Stimulated activated naive CD4-positive, alpha-beta T cell treated with Interleukin-2 at 50 U/mL for 16 hours (primary cell): Measurements from ENCODE around the gene MRPS5.

Source experiments
- DNase-seq: peaks from one replicate; lab custom pipeline; 2025; lab: John Stamatoyannopoulos, UW

The MRPS5 gene

GRCh38 chr2:95060446-95061118, 61.0 kb downstream of the MRPS5 start:
- no peak for DNase-seq

- no peak for DNase-seq
These were observed 61.8 kb downstream of the MRPS5 start for GRCh38 chr2:95059656-95060370.

DNA sequence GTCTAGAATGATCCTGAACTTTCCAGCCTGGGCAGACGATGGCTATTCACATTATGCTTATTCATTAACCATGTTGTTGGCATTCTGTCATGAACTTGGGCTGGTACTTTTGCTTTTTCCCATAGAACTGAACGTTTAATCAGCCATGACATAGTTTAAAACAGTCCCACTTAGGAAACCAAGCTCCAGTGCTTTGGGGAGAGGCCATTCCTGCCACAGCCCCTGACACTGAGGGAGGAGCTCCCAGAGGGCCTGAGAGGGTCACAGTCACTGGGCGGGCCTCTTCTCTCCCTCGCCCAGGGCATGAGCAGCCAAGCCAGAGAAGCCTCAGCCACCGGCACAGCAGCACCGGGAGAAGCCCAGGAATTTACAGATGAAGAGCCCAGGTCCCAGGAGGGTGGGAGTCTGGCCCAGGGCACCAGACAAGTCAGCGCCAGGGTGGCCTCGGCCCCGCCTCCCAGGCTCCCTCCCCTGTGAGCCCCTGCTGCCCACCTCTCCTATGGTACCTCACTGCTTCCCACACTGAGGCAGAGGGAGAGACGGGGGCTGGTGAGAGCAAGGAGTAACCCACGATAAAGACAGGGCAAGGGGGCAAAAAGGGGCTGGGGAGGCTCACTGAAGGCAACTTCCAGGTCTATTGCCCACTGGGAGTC, 62.5 kb downstream of the MRPS5 start:
- DNase-seq, result no peak

DNA sequence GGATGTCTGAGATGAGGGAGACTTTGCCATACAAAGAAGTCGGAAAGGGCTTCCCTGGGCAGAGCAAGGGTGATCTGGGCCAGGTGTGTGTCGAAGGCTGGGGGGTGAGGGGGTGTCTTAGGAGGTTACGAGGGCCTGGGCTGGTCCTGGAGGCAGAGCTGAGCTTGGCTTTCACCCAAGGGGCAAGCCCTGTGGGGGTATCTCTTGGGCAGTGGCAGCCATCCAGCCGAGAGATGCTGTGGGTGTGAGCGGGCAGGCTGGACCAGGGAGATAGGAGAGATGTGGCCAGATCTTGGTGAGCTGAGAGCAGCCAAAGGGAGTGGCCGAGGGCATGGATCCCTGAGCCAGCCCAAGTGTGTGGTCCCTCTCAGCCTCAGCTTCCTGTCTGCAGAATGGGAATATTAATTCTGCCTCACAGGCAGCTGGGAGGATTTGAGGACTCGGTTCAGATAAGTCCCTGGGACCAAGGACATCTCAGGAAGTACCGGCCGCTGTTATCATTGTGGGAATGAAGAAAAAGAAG, 63.1 kb downstream of the MRPS5 start:
- DNase-seq, result no peak

DNA sequence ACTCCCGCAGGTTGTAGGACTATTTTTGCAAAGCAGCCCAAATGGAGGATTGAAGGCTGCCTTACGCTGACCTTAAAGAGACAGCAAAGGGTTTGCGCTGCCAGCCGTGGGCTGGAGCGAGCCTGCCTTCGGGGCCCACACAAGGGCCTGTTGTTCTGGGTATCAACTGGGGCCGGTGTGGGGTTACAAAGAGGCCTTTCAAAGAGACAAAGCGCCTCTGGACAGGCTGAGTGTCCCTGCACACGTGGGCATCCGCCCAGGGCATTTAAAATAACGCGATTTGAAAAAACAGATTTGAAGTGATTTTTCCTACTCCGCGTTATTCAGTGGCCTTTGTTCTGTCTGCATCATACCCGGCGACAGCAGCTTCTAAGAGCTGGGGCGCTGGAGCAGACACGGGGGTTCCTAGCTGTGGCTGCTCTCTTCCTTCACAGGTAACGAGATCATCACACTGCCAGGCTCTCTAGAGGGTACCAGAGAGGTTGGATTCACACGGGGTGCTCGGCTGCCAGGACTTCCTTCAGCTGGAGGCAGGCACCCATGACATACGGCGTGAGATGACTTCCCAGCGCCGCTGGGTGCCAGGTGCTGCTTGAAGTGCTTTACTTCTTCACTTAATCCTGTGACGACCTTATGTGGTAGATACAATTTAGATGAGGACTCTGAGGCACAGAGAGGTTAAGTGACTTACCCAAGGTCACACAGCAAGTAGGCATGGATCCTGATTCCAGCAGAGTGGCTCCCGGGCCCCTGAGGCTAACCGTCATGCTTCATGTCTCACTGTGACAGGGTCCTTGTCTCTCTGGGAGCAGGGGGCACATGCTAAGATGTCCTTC, 63.9 kb downstream of the MRPS5 start:
- no peak for DNase-seq

DNA sequence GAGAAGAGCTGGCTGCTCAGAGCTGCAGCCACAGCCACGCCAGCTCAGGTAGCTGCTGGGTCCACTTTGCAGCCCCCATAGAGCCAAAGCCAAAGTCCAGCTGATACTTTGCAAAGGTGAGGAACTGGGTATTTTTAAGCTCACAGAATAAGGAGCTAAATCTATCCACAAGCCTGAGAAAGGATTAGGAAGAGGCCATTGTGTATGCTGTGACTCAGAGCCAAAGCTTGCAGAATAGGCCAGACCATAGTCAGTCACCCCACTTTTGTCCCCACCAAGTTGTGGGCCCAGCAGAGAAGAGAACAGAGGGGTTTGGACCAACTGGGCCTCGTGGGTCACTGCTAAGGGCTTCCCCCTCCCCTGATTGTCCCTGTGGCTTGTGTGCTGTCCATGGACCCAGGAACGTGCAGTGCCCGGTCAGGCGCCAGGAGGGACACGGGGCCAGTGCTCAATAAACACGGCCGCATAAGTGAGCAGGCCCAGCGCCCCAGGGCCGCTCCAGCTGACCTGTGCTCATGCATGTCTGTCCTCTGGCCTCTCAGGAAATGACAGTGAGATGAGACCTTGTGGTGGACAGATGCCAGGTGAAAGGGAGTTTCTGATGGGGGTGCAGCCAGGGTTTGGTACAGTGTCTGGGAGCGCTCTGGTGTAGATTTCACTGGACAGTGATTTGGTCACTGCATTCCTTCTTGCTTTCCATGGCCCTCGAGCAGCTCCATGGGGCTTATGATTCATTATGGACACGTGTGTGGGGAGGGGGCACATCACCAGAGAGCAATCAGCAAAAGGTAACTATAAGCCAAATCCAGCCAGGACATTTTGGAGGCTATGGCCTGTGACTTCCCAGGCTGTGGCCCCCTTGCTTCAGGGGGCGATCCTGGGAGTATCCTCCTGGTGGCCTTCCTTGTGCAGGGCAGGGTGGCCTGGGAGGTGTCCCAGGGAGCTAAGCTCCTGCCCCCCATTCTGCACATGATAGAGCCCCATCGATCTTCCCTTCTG, 64.8 kb downstream of the MRPS5 start:
- no peak for DNase-seq

DNA sequence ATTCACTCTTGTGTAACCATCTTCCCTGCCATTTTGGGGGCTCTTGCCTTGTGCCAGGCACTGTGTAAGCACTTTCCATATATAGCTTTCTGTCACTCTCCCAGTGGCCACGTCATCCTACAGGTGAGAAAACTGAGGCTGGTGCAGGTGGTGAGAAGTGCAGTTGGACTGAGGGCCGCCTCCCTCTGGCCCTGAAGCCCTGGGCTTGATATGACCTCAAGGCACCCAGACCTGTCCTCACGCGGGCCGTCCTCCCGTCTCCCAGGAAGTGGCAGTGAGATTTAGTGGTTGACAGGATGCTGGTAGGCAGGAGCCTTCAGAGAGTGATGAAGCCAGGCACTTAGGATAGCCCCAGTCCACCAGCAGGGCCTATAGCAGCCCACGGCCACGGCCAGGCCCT, 65.6 kb downstream of the MRPS5 start:
- no peak for DNase-seq

- DNase-seq, result no peak
These were observed 66.3 kb downstream of the MRPS5 start for GRCh38 chr2:95055262-95055661.

- no peak for DNase-seq
These were observed 67.6 kb downstream of the MRPS5 start for GRCh38 chr2:95054016-95054415.

GRCh38 chr2:95053543-95053942, 68.1 kb downstream of the MRPS5 start:
- DNase-seq, result no peak

DNA sequence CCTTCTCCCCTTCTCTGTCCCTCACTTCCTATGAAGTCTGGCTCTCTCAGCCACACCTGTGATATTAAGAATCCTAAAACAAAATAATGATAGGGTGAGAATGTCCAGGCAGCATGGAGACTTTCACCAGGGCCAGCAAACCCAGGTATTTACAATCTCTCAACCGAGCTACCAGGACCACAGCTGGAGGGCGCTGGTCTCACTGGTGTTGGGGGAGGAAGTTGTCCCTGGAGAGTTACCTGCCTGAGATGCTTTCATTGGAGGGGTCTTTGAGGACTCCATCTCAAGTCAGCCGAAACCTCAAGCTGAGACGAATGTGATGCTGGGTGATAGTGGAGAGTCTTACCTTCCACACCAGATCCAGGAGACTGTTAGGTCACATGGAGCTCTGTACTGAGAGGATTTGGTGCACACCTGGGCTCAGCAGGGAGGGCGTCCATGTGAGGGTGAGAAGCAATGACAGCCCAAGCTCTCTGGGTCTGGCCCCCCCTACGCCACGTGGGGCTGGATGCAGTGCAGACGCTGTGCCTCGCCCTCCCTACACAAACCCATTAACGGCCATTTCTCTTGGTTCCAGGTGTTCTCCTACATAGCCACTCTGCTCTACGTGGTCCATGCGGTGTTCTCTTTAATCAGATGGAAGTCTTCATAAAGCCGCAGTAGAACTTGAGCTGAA, 68.7 kb downstream of the MRPS5 start:
- no peak for DNase-seq

DNA sequence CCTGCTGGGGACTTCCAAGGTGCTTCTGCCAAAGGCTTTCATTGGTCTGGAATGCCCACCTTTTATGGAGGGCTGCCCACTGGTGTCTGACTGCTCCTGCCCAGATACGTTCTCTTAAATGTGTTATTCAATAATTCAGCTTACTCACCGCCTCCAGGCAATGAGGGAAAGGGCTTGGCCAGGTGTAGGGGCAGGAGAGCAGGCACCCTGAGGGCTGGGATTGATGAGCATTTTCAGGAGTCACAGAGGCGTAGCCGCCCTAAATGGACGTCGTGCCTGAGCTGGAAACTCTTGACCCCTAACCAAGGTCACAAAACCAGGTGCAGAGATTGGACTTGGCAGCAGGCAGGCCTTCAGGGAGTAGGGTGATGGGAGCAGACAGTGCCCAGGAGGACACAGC, 69.3 kb downstream of the MRPS5 start:
- DNase-seq, result no peak

DNA sequence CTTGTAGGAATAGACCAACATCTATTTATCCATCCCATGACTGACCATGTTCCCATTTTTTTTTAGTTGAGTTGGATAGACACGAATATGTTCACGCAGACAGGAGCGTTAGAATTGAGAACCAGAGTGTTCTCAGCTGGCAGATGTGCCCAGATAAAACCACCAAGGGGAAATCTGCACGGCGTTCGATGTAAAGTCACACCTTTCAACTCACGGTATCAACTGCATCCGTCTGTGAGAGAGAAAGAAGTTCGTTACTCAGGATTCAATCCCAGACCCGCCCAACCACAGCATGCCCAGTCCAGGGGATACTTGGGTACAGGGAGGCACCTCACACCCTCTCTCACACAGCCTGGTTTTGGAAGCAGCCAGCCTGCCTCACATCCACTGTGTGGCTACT, 70.0 kb downstream of the MRPS5 start:
- no peak for DNase-seq

DNA sequence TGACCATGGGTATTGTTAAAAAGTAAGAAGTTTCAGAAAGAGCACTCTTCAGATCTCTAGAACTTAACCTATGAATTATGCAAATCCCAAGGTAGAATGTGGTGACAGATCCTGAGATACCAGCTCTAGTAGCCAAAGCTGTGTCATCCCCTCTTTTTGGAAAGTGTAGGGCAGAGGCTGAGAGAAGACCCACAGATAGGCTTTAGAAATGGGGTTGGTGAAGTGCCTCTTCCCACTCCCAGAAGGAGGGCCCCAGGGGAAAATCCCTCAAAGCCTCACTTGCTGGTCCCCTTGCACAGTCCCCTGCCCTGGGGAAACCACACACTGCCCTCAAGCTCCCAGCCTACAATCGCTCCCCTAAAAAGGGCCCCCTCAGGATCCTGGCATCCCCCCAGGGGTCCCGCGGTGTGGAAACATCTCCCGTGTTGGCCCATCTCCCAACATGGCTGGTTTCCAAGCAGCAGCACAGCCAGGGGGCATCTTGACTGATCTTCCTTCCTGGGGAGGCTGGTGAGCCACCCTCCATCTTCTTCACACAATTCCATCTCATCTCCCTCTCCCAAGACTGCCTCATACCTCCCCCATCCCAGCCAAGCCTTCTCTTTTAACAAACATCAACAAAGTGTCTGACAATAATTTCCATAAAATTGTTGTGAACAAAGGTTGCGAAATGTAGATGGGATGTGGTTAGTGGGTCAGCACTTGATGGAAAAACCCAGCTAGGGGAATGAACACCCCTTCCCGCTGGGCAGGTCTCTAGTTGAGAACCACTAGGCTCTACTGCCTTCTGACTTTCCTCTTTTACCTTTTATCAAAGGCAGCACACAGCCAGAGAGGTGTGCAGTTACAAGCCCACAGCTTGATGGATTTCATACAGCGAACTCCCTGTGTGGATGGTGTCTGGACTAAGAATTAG, 71.0 kb downstream of the MRPS5 start:
- DNase-seq, result no peak

DNA sequence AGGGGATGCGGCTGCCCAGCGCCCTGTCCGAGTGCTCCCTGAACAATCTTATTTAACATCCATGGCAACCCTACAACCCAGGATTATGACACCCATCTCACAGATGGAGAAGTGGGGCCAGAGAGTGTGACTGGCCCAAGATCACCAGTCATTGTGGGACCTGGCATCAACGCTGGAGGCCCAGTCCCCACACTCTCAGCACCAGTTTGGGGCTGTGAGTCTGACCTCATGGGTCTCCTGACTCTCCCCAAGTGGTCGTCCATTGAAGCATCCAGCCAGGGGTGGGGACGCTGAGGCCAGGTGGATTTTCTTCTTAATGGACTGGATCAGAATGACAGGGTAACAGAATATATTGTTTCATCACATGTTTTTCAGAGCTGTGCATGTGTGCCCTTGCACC, 71.6 kb downstream of the MRPS5 start:
- no peak for DNase-seq

GRCh38 chr2:95049683-95049955, 72.0 kb downstream of the MRPS5 start:
- DNase-seq, result no peak

GRCh38 chr2:95048825-95049682, 72.6 kb downstream of the MRPS5 start:
- DNase-seq, result no peak
